GM13977 (cell line): ENCODE data around the gene ARGLU1.

Experiments
- DNase-seq: peaks from one replicate; pipeline ENCODE4 v3.0.0; 2012; ENCODE audit warnings: low spot score
- in situ Hi-C: fragments of 300-500 bp; cut with MboI; formaldehyde crosslinking; loops from one replicate; pipeline ENCODE4 v1.12.0; 2022; ENCODE audit warnings: low sequenced_read_pairs, low pct_unique_long_range_greater_than_20kb, mixed read lengths, inconsistent platforms; ENCODE audit not compliant: unreplicated experiment
- TF ChIP-seq, protein P1 (sequence below): IDR thresholded peaks from 2 replicates; pipeline ENCODE4 v1.5.1; 2012; ENCODE audit warnings: mild to moderate bottlenecking, control low read depth; ENCODE audit not compliant: insufficient read depth; ENCODE audit errors: extremely low read depth, missing control alignments

Gene ARGLU1

DNA sequence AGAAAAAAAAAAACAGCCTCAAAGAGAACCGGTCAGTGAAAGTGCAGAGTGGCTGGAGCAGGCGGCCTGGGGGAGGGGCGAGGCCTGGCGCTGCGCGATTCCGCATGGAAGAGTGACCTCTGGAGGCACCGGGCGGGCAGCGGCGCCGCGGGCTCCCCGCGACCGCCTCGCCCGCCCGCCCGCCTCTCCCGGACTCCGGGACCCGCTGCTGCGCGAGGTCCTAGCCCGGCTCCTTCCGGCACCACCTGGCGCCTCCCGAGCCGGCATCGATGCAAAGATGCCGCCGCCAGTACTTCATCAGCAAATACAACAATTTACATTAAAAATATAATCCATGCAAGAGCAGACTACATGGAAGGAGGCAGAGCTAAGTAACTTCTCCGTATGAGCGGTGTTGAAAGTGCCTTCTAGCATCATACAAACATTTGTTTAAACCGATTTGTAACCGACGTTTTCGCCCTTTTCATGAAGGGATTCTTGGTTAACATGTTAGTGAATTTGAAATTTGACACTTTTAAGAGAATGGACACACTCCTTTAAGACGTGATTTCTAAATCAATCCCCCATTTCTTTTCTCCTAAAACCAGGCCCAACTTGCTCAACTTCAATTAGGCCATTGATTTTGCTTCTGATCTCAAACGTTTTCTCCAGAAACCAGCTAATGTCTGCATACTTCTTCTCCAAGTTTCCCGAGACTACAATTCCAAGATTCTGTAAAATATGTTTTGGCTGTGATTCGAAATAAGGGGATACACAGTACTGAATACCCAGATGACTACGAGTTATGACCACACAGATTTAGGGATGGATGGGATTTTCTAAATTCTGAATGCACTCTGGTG, 34.6 kb downstream of the ARGLU1 start:
- in situ Hi-C loops, result no loop called here
- peak; percentile 41 for DNase-seq
- TF ChIP-seq, protein P1, sequence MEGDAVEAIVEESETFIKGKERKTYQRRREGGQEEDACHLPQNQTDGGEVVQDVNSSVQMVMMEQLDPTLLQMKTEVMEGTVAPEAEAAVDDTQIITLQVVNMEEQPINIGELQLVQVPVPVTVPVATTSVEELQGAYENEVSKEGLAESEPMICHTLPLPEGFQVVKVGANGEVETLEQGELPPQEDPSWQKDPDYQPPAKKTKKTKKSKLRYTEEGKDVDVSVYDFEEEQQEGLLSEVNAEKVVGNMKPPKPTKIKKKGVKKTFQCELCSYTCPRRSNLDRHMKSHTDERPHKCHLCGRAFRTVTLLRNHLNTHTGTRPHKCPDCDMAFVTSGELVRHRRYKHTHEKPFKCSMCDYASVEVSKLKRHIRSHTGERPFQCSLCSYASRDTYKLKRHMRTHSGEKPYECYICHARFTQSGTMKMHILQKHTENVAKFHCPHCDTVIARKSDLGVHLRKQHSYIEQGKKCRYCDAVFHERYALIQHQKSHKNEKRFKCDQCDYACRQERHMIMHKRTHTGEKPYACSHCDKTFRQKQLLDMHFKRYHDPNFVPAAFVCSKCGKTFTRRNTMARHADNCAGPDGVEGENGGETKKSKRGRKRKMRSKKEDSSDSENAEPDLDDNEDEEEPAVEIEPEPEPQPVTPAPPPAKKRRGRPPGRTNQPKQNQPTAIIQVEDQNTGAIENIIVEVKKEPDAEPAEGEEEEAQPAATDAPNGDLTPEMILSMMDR, result peak; percentile 47

DNA sequence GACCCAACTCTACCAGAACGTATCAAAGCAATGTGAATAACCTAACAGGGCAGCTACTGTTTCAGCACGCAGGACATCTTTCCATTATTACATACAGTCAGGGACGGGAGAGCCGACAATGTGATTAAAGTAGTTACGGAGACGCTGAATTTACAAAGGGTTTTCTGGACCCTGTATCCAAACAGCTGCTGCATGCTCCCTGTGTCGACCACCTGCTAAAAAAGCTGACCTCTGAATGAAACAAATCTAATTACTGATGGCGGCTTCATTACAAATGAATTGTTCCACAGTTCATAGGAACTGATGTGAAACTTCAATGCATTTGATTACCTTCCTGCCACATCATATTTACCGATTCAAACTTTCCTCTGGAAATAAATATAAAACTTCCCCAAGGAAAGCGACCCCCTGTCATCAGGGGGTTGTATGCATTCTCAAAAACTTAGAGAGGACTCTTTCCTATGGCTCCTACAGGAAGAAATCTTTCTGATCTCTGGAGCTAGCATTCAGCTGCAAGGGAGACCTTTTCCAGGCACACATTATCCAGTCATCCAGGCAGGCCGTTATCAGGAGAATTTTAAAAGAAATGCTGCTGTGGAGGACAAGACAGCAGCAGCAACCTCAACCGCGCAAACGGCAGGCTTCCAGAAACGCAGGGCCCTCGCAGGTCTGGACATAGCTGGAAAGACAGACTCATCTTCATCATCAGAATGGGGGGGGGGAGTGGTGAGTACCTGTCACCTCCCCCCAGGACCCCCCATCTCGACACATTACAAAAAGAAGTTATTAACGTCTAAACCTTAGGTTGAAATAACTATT, 35.6 kb downstream of the ARGLU1 start:
- in situ Hi-C loops, result no loop called here

DNA sequence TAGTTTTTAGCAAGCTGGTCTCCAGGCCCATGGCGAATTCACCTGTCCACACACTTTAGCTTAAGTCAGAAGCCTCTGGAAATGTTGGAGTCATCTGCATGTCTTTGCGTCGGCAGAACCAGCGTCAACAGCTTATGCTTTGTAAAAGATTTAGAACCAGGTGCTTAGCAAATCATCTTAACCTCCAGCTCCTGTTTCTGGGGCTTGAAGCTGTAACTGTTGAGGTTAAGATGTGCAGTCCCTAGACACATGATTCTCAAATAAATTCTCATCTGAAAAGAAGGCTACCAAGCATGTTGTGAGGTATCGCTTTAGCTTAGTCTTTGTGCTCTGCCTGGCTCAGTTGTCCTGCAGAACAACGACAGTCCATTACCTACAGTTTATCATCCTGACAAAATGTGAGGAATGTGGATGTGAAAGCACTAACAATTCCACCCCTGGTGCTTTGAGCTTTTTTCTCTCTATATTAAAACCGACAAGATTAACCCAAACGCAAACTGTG, 36.9 kb downstream of the ARGLU1 start:
- in situ Hi-C loops, result no loop called here
- DNase-seq, result no peak
- TF ChIP-seq, protein P1, result no peak

More for the DNA sequence above, 35.6 kb downstream of the ARGLU1 start:
- TF ChIP-seq, protein P1, result no peak
- DNase-seq, result no peak

DNA sequence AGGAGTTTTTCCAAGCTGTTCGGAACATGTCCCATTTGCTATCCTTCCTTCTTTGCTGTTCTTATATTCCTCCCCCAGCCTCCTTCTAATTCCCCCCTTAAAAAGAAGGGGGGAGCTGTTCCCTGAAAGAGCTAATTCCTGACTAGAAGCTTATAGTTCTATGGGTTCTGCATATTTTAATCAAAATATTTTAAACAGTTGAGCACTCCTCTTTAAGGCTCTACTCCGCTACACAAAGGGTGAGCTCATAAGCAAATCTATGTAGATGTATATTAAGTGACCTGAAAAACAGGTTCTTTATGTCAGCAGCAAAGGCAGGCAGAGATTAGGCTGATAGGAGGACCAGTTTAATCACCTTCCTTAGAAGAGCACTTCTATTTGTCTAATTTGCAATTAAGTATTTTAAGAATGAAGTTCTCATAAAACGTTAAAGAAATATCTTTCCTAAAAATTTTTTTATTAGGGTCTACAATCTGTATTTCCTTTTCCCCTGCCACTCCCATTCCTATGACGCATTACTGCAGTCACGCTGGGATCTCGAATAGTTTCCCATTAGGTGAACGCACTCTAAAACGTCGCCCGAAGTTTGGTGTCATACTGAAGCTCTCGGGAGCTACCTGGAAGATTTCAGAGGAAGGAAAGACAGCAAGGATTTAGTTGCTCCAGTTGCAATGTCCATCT, 37.6 kb downstream of the ARGLU1 start:
- TF ChIP-seq, protein P1, result no peak
- in situ Hi-C loops, result no loop called here
- DNase-seq, result no peak

DNA sequence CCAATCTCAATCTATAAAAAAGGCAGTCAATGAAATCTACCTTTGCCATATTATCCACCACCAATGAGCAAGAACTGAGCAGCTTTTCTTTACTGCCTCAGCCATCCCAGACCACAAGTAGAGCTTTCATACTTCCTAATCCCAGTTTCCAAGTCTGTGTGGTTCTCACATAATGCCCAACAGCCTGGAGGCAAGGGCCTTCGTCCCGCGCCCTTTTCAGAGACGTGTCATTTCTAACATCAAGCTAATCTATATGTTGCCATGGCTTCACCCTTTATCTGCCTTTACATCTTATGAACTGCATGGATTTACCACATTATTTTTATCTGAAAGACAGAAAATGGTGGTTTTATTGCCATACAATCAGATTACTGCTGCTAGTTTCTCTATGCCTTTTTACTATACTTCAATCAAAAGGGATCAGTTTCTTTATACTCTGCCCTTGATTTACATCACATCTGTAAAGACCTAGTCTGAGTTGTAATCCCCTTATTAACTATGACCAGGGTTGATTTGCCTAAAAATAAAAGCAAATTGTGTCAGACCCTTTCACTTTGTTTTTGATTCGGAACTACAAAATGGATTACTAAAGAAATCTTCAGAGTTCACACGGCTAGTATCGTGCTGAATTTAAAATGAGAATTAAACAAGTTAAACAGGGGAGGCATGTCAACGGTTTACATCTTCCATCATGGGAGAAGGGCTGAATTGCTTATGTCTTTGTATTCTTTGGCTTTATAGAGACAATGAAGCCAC, 38.3 kb downstream of the ARGLU1 start:
- in situ Hi-C loops, result no loop called here
- TF ChIP-seq, protein P1, result no peak
- no peak for DNase-seq
